ENCODE results near the gene OR52A1.

OR52A1 gene

GRCh38 chr11:5103066-5103465, 51.5 kb downstream of the OR52A1 start:
- H3K4me1 ChIP-seq (ENCODE audit: control insufficient read depth in 2 of 2, insufficient read depth in 2 of 2, low read length in 2 of 2): no peaks in the 10 kb centered on the region
- H3K36me3 ChIP-seq (ENCODE audit: control insufficient read depth in 2 of 2, insufficient read depth in 2 of 2, low read length in 2 of 2): no peaks in the 10 kb centered on the region
- H3K9me3 ChIP-seq (ENCODE audit: control insufficient read depth in 2 of 2, low read length in 2 of 2): no peaks in the 10 kb centered on the region
- H3K9ac ChIP-seq (ENCODE audit: low read depth in 1 of 2, low read length in 2 of 2): no peak overlapping the region
- H3K27ac ChIP-seq (ENCODE audit: low read depth in 2 of 2, low read length in 2 of 2): no peak overlapping the region
- H3K27me3 ChIP-seq (ENCODE audit: control insufficient read depth in 2 of 2, insufficient read depth in 2 of 2, low read length in 2 of 2): no peaks in the 10 kb centered on the region
- no peak overlapping the region for H3K4me3 ChIP-seq (ENCODE audit: low read length in 2 of 2)

GRCh38 chr11:5102246-5102645, 52.3 kb downstream of the OR52A1 start:
- no peak overlapping the region for H3K27ac ChIP-seq (ENCODE audit: low read depth in 2 of 2, low read length in 2 of 2)
- no peaks in the 10 kb centered on the region for H3K9me3 ChIP-seq (ENCODE audit: control insufficient read depth in 2 of 2, low read length in 2 of 2)
- H3K9ac ChIP-seq (ENCODE audit: low read depth in 1 of 2, low read length in 2 of 2): no peak overlapping the region
- no peaks in the 10 kb centered on the region for H3K27me3 ChIP-seq (ENCODE audit: control insufficient read depth in 2 of 2, insufficient read depth in 2 of 2, low read length in 2 of 2)
- no peaks in the 10 kb centered on the region for H3K36me3 ChIP-seq (ENCODE audit: control insufficient read depth in 2 of 2, insufficient read depth in 2 of 2, low read length in 2 of 2)
- H3K4me1 ChIP-seq (ENCODE audit: control insufficient read depth in 2 of 2, insufficient read depth in 2 of 2, low read length in 2 of 2): no peaks in the 10 kb centered on the region
- no peak overlapping the region for H3K4me3 ChIP-seq (ENCODE audit: low read length in 2 of 2)

GRCh38 chr11:5096011-5096410, 58.5 kb downstream of the OR52A1 start:
- Histone ChIP-seq H3K4me3 (ENCODE audit: low read length in 2 of 2) (no peak overlapping the region), H3K27me3 (ENCODE audit: control insufficient read depth in 2 of 2, insufficient read depth in 2 of 2, low read length in 2 of 2) (no peaks in the 10 kb centered on the region), H3K36me3 (ENCODE audit: control insufficient read depth in 2 of 2, insufficient read depth in 2 of 2, low read length in 2 of 2) (no peaks in the 10 kb centered on the region), H3K4me1 (ENCODE audit: control insufficient read depth in 2 of 2, insufficient read depth in 2 of 2, low read length in 2 of 2) (no peaks in the 10 kb centered on the region), H3K9me3 (ENCODE audit: control insufficient read depth in 2 of 2, low read length in 2 of 2) (no peaks in the 10 kb centered on the region), H3K9ac (ENCODE audit: low read depth in 1 of 2, low read length in 2 of 2) (no peak overlapping the region), H3K27ac (ENCODE audit: low read depth in 2 of 2, low read length in 2 of 2) (no peak overlapping the region)
